Measurements from ENCODE around the gene THBS2. TPM values are rescaled to one million over a fixed set of nuclear protein-coding genes. Genes with fewer than 3 reads are reported as not detected.

Gene THBS2
- total and polyA plus RNA-seq, 12 donors, result 5.2 to 45.9 (median 10.7) TPM

GRCh38 chr6:169168706-169169105, 84.9 kb downstream of the THBS2 start:
- WGBS, 2 donors, result 62 to 65% methylated on average over 16 of the region's 16 CpGs
- intact Hi-C loops (cut with DNase I), result loop anchor here in 1 of 10 donors (1.0 kb wide), 1 partner anchor 22 kb away; no protein-coding TSS in a partner anchor
- Histone ChIP-seq H3K4me3 (peak overlapping the region in 1 of 10 donors; percentile 11), H3K36me3 (no peaks in the 10 kb centered on the region), H3K9me3 (no peaks in the 10 kb centered on the region), H3K27me3 (peaks cover 0 to 7% (median 0%) of the 10 kb centered on the region in 7 donors), H3K4me1 (peaks cover 0 to 15% (median 6%) of the 10 kb centered on the region in 9 donors), H3K27ac (peak overlapping the region; percentile 40 to 88 (median 76))
- DNase-seq, result no peak
- ATAC-seq, result no peak
- no peak for TF ChIP-seq CTCF (IDR thresholded peaks at IDR 0.05)

GRCh38 chr6:169168302-169168630, 85.4 kb downstream of the THBS2 start:
- Histone ChIP-seq H3K36me3 (no peaks in the 10 kb centered on the region), H3K27me3 (peaks cover 0 to 7% (median 0%) of the 10 kb centered on the region in 7 donors), H3K4me3 (peak overlapping the region in 3 of 10 donors; percentile 11 to 29 (median 17)), H3K4me1 (peaks cover 0 to 15% (median 8%) of the 10 kb centered on the region in 9 donors), H3K27ac (peak overlapping the region; percentile 40 to 88 (median 76)), H3K9me3 (no peaks in the 10 kb centered on the region)
- ATAC-seq (peak; percentile 26 to 51 (median 42)), DNase-seq (no peak)
- intact Hi-C loops (cut with DNase I), result loop anchor here in 1 of 10 donors (1.0 kb wide), 1 partner anchor 22 kb away; no protein-coding TSS in a partner anchor
- TF ChIP-seq CTCF (IDR thresholded peaks at IDR 0.05), result no peak
- 74 to 79% methylated on average over 15 of the region's 15 CpGs for WGBS, 2 donors

GRCh38 chr6:169167581-169168301, 85.9 kb downstream of the THBS2 start:
- intact Hi-C loops (cut with DNase I), result loop anchor here in 1 of 10 donors (1.0 kb wide), 1 partner anchor 23 kb away; no protein-coding TSS in a partner anchor
- peak; percentile 66 to 80 for DNase-seq
- Histone ChIP-seq H3K36me3 (no peaks in the 10 kb centered on the region), H3K4me3 (peak overlapping the region in 3 of 10 donors; percentile 11 to 29 (median 17)), H3K27me3 (peaks cover 0 to 7% (median 0%) of the 10 kb centered on the region in 7 donors), H3K9me3 (no peaks in the 10 kb centered on the region), H3K4me1 (peaks cover 0 to 15% (median 8%) of the 10 kb centered on the region in 9 donors), H3K27ac (peak overlapping the region; percentile 40 to 88 (median 76))
- no peak for TF ChIP-seq CTCF (IDR thresholded peaks at IDR 0.05)
- 55 to 61% methylated on average over 37 of the region's 37 CpGs for WGBS, 2 donors
- ATAC-seq, result peak; percentile 68 to 87 (median 82)

- TF ChIP-seq CTCF (IDR thresholded peaks at IDR 0.05), result no peak
- Histone ChIP-seq H3K27me3 (peaks cover 0 to 7% (median 0%) of the 10 kb centered on the region in 7 donors), H3K36me3 (no peaks in the 10 kb centered on the region), H3K9me3 (no peaks in the 10 kb centered on the region), H3K27ac (peak overlapping the region in 8 of 10 donors; percentile 40 to 88 (median 79)), H3K4me3 (no peak overlapping the region), H3K4me1 (peaks cover 0 to 19% (median 8%) of the 10 kb centered on the region in 9 donors)
- ATAC-seq (no peak), DNase-seq (no peak)
- intact Hi-C loops (cut with DNase I), result no loop called here
- WGBS, 2 donors, result 95 to 96% methylated on average over 39 to 40 of the region's 40 CpGs
Observed at GRCh38 chr6:169166896-169167580, 86.6 kb downstream of the THBS2 start.

All from heart right ventricle (tissue), 16 donors.